K562 (cell line): Measurements from ENCODE around the gene CCDC85B. TPM values are rescaled to one million over a fixed set of nuclear protein-coding genes. Genes with fewer than 3 reads are reported as not detected.
A peak's percentile ranks its signal among the peaks of the same experiment; 100 is the strongest.

Experiments
- DACH1 ChIP-seq: fragments of 450-650 bp; IDR thresholded peaks from 2 replicates; pipeline ENCODE4 v1.6.1; 2018; ENCODE audit not compliant: partially characterized antibody
- ELF1 ChIP-seq: fragments of 200-800 bp; sonication (Bioruptor generic); IDR thresholded peaks from 2 replicates; pipeline ENCODE4 v1.6.1; 2016; ENCODE audit warnings: missing genetic modification characterization, missing compliant biosample characterization
- JUN ChIP-seq, 2 experiments: sonication (generic) in 1 of 2; formaldehyde crosslinking in 1 of 2; IDR thresholded peaks; 2 replicates each; pipeline versions ENCODE4 v1.6.1 to v1.8.0; 2012 to 2022; ENCODE audit warnings: borderline replicate concordance in 2 of 2, mild to moderate bottlenecking in 2 of 2, improper control_type of control experiment in 1 of 2, low read depth in 1 of 2, low read length in 1 of 2, missing genetic modification reagents in 1 of 2
- MAFF ChIP-seq: IDR thresholded peaks from 2 replicates; pipeline ENCODE4 v1.6.1; 2012; ENCODE audit warnings: low read length, improper control_type of control experiment
- MTA3 ChIP-seq: fragments of 450-650 bp; formaldehyde crosslinking; IDR thresholded peaks from 2 replicates; pipeline ENCODE4 v1.6.1; 2017; ENCODE audit warnings: mild to moderate bottlenecking, borderline replicate concordance
- MXI1 ChIP-seq: IDR thresholded peaks from 2 replicates; pipeline ENCODE4 v1.6.1; 2011; ENCODE audit warnings: low read depth, mild to moderate bottlenecking, improper control_type of control experiment, low read length
- SIRT6 ChIP-seq: IDR thresholded peaks from one replicate; pipeline ENCODE4 v1.6.1; 2012; ENCODE audit warnings: low read depth, mild to moderate bottlenecking, control low read depth, inconsistent platforms, low read length, moderate library complexity
- TEAD4 ChIP-seq, 2 experiments: sonication (generic) in 1 of 2; formaldehyde crosslinking in 1 of 2; IDR thresholded peaks; 2 replicates each; pipeline versions ENCODE4 v1.6.1 to v1.8.0; 2012 to 2022; ENCODE audit warnings: borderline replicate concordance in 1 of 2, inconsistent platforms in 1 of 2, low read length in 1 of 2, mild to moderate bottlenecking in 1 of 2, missing genetic modification reagents in 1 of 2
- ZNF165 ChIP-seq: fragments of 250-450 bp; sonication (Bioruptor Pico); IDR thresholded peaks from 2 replicates; pipeline ENCODE4 v1.4.0; 2020; ENCODE audit warnings: borderline replicate concordance
- ZNF445 ChIP-seq: fragments of 250-450 bp; sonication (Bioruptor Pico); IDR thresholded peaks from 2 replicates; pipeline ENCODE4 v1.4.0; 2020; ENCODE audit warnings: low read depth, mild to moderate bottlenecking, moderate library complexity
- polyA plus RNA-seq, 8 experiments: library from polyadenylated mRNA; depleted of rRNA in 4 of 8; stranded (reverse) in 5 of 8; unstranded in 3 of 8; fragments of >200 nt; fragmentation: Nextera tagmentation in 2 of 8; fragmentation: Illumina TruSeq in 1 of 8; extraction: Ambion mirVana in 2 of 8; extraction: Trizol in 1 of 8; gene quantifications; 2 replicates each; pipeline versions ENCODE4 v1.2.1 to v1.2.3, GENCODE V29; 2011 to 2014; ENCODE audit warnings: inconsistent platforms in 1 of 8, missing spikeins in 1 of 8
- total RNA-seq, 7 experiments: library from RNA; depleted of rRNA in 6 of 7; stranded (reverse); fragments of >200 nt in 6 of 7; fragmentation: Illumina TruSeq in 2 of 7; extraction: Trizol in 2 of 7; gene quantifications; 2 replicates each; pipeline versions ENCODE4 v1.2.1 to v1.2.3, GENCODE V29; 2011 to 2021; ENCODE audit warnings: low replicate concordance in 1 of 7
- TF ChIP-seq, protein P1 (sequence below): sonication (generic); formaldehyde crosslinking; IDR thresholded peaks from 2 replicates; pipeline ENCODE4 v1.4.0; 2020; ENCODE audit warnings: mild to moderate bottlenecking, missing genetic modification reagents
- TF ChIP-seq, protein P2 (sequence below): fragments of 250-450 bp; sonication (Bioruptor Pico); IDR thresholded peaks from 2 replicates; pipeline ENCODE4 v1.9.0; 2021; ENCODE audit warnings: mild to moderate bottlenecking, inconsistent platforms
- TF ChIP-seq, protein P3 (sequence below): fragments of 450-650 bp; formaldehyde crosslinking; IDR thresholded peaks from 2 replicates; pipeline ENCODE4 v1.4.0; 2020; ENCODE audit warnings: mild to moderate bottlenecking, mixed read lengths
- TF ChIP-seq, protein P4 (sequence below): sonication (generic); formaldehyde crosslinking; IDR thresholded peaks from 2 replicates; pipeline ENCODE4 v1.9.0; 2022; ENCODE audit warnings: mild to moderate bottlenecking, missing genetic modification reagents

Gene CCDC85B
- total and polyA plus RNA-seq, 9 of the 15 experiments (the other 6 are each of a cell fraction or from before 2014, with no cell fraction given), result 0.14 to 138 (median 6.2) TPM

DNA sequence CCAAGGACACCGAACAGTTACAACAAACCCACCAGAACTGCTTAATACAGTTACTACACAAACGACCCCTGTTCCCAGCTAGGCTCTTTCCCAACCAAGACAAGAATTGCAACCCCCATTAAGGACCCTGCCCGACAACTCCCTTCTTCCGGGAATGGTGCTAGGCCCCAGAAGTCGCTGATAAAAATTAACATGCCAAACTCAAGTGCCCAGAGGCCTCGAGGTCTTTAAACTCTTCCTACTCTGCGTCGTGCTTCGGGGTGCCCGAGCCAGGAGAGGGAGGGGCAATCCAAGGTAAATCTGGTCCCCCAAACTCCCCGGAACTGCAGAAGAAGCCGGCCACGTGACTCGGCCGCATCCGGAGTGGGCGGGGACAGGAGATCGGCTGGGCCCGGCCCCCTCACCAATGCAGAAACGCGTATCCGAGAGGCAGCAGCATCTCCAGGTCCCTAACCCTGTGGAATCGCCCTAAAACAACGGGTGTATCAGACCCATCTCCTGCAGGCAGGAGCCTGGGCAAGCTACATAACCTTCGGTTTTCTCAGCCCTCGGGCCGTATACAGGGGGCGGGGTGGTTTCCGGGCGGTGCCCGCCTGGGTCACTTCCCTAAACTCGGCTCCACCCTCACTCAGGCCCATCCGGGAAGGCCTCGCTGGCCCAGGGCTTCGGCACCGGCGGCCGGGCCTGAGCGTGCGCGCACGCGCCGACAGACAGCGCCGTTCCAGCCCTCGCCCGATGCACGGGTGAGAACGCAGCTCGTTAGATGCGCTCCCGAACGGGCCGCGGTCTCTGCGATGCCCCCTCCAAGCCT lies 33.6 kb upstream of the CCDC85B start (continued):
- TF ChIP-seq, protein P1, sequence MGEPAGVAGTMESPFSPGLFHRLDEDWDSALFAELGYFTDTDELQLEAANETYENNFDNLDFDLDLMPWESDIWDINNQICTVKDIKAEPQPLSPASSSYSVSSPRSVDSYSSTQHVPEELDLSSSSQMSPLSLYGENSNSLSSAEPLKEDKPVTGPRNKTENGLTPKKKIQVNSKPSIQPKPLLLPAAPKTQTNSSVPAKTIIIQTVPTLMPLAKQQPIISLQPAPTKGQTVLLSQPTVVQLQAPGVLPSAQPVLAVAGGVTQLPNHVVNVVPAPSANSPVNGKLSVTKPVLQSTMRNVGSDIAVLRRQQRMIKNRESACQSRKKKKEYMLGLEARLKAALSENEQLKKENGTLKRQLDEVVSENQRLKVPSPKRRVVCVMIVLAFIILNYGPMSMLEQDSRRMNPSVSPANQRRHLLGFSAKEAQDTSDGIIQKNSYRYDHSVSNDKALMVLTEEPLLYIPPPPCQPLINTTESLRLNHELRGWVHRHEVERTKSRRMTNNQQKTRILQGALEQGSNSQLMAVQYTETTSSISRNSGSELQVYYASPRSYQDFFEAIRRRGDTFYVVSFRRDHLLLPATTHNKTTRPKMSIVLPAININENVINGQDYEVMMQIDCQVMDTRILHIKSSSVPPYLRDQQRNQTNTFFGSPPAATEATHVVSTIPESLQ (CRISPR knock-in tag), result peak; percentile 64; the same call in 1 of the 2 replicates
- TF ChIP-seq ELF1 (tag) (peak; percentile 84), MXI1 (peak; percentile 77; the same call in 1 of the 2 replicates), MTA3 (peak; percentile 19; the same call in 1 of the 2 replicates), TEAD4 (IDR thresholded peaks at IDR 0.05; ENCODE audit: low read length) (no peak), TEAD4 (CRISPR knock-in tag; IDR thresholded peaks at IDR 0.05; ENCODE audit: borderline replicate concordance) (no peak), JUN (IDR thresholded peaks at IDR 0.05; ENCODE audit: borderline replicate concordance, low read depth, low read length) (no peak; the same call in 1 of the 2 replicates), JUN (CRISPR knock-in tag; IDR thresholded peaks at IDR 0.05; ENCODE audit: borderline replicate concordance) (0 out of 2 replicates have a peak, but pooled peaks have one; percentile 45), ZNF165 (CRISPR knock-in tag) (0 out of 2 replicates have a peak, but pooled peaks have one; percentile 36), ZNF445 (0 out of 2 replicates have a peak, but pooled peaks have one; percentile 48), SIRT6 (no peak), MAFF (no peak), DACH1 (no peak)
- TF ChIP-seq, protein P2, sequence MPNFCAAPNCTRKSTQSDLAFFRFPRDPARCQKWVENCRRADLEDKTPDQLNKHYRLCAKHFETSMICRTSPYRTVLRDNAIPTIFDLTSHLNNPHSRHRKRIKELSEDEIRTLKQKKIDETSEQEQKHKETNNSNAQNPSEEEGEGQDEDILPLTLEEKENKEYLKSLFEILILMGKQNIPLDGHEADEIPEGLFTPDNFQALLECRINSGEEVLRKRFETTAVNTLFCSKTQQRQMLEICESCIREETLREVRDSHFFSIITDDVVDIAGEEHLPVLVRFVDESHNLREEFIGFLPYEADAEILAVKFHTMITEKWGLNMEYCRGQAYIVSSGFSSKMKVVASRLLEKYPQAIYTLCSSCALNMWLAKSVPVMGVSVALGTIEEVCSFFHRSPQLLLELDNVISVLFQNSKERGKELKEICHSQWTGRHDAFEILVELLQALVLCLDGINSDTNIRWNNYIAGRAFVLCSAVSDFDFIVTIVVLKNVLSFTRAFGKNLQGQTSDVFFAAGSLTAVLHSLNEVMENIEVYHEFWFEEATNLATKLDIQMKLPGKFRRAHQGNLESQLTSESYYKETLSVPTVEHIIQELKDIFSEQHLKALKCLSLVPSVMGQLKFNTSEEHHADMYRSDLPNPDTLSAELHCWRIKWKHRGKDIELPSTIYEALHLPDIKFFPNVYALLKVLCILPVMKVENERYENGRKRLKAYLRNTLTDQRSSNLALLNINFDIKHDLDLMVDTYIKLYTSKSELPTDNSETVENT (CRISPR knock-in tag), result peak; percentile 69; the same call in 1 of the 2 replicates
- TF ChIP-seq, protein P3, sequence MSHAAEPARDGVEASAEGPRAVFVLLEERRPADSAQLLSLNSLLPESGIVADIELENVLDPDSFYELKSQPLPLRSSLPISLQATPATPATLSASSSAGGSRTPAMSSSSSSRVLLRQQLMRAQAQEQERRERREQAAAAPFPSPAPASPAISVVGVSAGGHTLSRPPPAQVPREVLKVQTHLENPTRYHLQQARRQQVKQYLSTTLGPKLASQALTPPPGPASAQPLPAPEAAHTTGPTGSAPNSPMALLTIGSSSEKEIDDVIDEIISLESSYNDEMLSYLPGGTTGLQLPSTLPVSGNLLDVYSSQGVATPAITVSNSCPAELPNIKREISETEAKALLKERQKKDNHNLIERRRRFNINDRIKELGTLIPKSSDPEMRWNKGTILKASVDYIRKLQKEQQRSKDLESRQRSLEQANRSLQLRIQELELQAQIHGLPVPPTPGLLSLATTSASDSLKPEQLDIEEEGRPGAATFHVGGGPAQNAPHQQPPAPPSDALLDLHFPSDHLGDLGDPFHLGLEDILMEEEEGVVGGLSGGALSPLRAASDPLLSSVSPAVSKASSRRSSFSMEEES (CRISPR knock-in tag), result peak; percentile 93
- TF ChIP-seq, protein P4, sequence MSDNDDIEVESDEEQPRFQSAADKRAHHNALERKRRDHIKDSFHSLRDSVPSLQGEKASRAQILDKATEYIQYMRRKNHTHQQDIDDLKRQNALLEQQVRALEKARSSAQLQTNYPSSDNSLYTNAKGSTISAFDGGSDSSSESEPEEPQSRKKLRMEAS, result peak; percentile 78
